GM18511 (cell line): ENCODE measurements around the gene GPD2.

Source experiments
- ATAC-seq: cut with Tn5 transposase; IDR thresholded peaks from one replicate; pipeline ENCODE4 v1.9.1; 2021; ENCODE audit warnings: mild to moderate bottlenecking, moderate library complexity; ENCODE audit not compliant: unreplicated experiment

Gene GPD2

GRCh38 chr2:156435396-156435717, 822 bp upstream of the GPD2 start:
- peak; percentile 3 for ATAC-seq

DNA sequence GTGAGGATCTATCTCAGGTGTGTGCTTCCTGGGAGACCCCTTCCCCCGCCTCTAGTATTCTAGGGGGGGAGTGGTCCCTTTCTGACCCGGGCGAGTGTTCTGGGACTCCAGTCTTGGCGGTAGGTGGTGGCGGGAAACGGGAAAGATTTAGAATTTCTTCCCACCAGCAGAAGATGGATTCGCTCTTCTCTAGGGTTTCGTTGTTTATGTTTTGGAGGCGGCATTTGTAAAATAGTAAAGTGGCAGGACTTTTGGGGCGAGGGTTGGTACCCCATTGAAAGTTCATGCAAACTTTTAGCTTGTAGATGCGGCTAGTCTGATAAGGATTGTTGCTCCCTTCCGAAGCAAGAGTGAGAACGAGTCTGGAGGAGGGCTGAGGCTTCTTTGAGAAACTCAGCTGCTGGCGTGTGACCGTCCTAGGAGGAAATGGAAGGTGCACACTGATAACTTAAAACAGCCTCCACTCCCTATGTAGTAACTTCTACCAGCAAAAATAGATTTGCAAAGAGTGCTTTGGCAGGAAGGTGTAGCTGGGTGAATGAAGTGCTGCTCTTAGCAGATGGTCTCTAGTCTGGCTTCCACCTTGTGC, 412 bp downstream of the GPD2 start:
- ATAC-seq, result peak; percentile 59

GRCh38 chr2:156437272-156437930, 1.2 kb downstream of the GPD2 start:
- peak; percentile 10 for ATAC-seq

DNA sequence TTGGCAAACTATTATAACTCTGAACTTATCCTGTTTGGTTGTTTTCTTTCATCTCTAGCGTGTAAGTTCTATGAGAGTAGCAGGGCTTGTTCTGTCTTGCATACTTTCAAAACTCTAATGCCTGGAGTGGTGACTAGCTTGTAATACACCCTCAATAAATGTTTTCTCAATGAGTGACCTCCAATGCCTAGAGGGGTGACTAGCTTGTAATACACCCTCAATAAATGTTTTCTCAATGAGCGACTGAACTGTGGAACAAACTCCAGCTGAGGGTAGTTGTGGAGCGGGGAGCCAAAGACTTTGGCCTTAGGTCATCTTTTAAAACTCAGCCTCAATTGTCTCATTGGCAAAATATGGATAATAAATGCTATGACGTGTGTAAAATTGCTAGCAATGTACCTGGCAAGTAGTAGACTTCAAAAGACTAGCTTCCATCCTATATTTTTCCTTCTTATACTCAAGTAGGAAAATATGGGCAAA, 1.8 kb downstream of the GPD2 start:
- no peak for ATAC-seq

GRCh38 chr2:156443089-156443488, 6.9 kb downstream of the GPD2 start:
- ATAC-seq, result no peak

DNA sequence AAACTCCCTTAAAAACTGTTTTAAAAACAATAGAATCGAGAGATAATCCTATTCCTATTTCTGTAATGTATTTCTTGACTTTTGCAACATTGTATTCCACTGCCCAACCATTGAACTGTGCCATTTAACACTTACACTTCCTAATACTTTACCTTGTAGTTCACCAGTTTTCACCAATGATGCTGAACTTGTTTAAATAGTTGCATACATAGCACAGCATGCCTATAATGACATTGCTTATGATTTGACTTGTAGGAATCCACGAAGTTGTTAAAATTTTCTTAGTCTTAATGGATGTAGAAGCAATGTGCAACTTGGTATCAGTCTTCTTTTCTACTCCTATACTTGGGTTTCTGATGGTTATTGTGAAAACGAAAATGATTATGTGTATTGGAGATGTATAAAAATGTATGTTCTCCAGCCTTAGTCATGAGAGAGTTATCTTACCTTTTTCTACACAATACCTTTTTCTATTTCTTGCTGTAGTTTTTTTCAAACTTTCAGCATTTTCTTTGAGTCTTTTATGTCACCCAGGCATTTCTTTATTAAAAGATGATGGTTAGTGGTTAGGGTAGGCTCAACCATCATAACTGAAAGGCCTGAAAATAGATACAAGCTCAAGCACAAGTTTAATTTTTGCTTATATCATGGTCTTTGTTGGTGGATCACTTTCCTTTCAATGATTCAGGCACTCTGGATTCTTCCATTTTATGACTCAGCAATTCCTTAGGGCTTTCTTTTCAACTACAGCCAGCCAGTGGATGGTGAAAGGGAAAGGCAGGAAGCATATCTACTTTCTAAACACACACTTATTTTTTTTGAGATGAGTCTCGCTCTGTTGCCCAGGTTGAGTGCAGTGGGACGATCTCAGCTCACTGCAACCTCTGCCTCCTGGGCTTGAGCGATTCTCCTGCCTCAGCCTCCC, 9.4 kb downstream of the GPD2 start:
- ATAC-seq, result peak; percentile 80

GRCh38 chr2:156447761-156448160, 11.6 kb downstream of the GPD2 start:
- no peak for ATAC-seq

GRCh38 chr2:156448766-156449165, 12.6 kb downstream of the GPD2 start:
- no peak for ATAC-seq

- ATAC-seq, result no peak
Measured at GRCh38 chr2:156452971-156453370, 16.8 kb downstream of the GPD2 start.

- peak; percentile 46 for ATAC-seq
Measured at GRCh38 chr2:156455361-156455975, 19.3 kb downstream of the GPD2 start.

DNA sequence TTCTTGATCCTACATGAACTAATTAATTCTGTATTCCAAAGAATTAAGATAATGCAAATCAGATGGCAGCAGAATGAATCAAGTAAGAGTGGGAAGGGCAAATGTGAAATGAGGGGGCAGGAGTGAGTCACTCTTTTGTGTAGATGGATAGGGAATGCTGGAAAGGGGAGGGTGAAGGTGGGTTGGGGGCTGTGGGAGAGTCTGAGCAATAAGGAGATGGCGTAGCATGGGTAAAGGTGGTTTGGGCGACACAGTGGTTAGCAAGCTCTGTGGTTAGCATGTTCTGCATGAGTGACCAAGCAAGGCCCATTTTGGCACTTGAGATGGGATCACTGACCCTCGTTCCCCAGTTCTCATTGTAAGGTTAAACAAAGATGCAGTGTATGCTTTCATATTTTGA, 20.4 kb downstream of the GPD2 start:
- peak; percentile 88 for ATAC-seq

- no peak for ATAC-seq
Measured at GRCh38 chr2:156457523-156458517, 21.6 kb downstream of the GPD2 start.

DNA sequence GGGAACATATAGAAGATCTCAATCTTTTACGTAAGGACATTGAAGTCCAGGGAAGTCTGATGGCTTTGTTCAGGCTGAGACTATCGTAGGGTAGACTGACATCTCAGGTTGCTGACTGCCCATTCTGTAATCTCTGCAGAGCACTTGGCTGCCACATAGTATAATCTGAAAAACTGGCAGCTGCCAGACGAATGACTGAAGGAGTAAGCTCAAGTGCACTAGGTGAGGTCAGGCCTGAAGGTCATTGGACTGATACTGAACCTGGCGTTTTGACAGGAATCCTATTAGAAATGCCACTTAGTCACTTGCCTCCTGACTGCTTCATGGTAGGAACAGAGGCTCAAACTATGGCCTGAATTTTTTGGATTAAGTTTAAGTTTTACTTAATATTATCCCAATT, 23.5 kb downstream of the GPD2 start:
- ATAC-seq, result no peak

GRCh38 chr2:156464106-156464505, 27.9 kb downstream of the GPD2 start:
- no peak for ATAC-seq

- no peak for ATAC-seq
Measured at GRCh38 chr2:156465573-156465972, 29.4 kb downstream of the GPD2 start.

- ATAC-seq, result no peak
Measured at GRCh38 chr2:156466739-156467405, 30.7 kb downstream of the GPD2 start.

- ATAC-seq, result no peak
Measured at GRCh38 chr2:156470975-156471583, 34.9 kb downstream of the GPD2 start.

DNA sequence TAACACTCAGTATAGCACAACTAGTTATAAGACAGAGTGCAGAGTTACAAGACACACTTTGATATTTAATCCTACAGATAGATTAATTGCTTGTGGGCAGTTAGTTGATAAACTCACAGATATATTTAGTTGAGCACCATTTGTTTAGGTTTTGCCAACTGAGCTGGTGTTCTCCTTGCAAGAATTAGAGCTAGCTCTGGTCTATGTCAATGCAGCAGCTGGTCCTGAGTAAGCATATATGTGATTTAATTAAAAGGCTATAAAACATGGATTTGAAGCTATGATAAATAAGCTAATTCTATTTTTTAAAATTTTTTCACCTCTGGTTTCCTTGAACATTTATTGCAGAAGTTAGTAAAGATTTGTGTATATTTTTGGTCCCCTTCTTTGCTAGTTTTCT, 35.6 kb downstream of the GPD2 start:
- ATAC-seq, result no peak

- ATAC-seq, result peak; percentile 44
Measured at GRCh38 chr2:156472686-156473085, 36.5 kb downstream of the GPD2 start.
